ENCODE measurements around the gene DCTN2. TPM values are rescaled to one million over a fixed set of nuclear protein-coding genes. Genes with fewer than 3 reads are reported as not detected.
A peak's percentile ranks its signal among the peaks of the same experiment; 100 is the strongest.

DCTN2 gene
- total RNA-seq, 1 experiment from 2014 or later: 129 TPM

DNA sequence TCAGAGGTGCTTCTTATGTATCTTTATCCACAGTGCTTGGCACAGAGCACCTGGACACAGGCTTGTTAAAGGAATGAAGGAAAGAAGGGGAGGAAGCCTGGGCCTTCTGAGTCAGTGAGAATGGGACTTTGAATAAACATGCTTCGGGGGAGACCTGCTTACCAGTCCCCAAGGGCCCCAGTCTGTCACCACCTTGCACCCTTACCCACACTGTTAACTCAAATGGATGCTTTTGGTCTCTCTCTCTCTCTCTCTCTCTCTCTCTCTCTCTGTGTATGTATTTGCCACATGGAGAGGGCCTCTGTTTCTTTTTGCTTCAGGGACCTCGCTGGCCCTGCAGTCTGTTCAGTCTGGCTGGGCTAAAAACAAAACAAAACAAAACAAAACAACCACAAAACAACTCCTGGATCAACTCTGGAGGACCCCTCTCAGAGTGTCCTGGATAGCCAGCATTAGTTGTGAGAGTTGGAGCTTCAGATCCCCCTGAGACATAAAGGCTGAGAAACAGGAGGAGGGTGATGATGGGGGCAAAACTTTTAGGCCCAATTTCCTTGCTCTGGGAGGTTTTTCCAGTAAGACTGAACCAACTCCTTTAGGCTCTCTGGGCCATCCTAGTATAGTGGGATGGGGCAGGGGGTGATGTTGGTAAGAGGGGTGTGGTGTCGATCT lies 4.8 kb upstream of the DCTN2 start:
- no TSS peak for BruUV-seq (replicated peaks)
- POLR2A ChIA-PET (ENCODE audit: low non-redundant PET): no interaction called here

DNA sequence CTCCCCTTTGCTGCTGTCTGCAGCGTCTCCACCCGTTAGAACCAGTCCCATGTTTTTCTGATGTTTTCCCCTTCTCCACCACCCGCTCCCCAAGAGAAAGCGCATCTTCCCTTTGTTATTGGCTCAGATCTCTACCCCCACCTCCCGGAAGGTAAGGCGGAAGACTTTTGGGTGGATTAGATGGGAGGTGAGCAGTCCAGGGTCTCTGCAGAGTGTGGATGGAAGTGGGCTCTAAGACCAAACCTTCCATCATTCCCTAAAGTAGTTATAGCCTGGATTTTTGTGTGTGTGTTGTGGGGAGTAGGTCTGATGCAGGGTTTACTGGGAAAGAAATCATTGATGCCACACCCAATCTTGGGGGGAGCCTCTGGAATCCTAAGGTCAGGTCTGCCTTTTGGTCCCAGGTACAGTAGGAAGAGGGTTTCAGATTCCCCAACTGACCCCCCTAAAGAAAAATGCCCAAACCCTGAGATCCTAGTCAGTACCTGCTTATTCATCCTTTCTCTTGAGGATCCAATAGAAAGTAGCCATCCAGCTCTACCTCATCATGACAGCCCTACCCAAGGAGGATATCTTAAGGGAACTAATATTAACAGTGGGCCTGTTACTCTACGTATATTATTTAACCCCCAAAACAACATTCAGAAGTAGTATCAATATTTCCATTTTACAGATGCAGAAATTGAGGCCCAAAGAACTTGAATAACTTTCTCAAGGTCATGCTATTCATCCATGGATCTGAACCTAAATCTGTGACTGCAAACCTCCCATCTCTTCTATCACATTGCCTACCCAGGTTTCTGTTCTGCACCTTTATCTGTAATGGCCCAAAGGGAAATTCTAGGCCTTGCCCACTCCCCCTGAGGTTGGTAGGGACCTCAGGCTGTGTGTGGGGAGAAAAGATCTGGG lies 3.9 kb upstream of the DCTN2 start:
- no peaks in the 10 kb centered on the region for H3K9me3 ChIP-seq (ENCODE audit: low read depth, low read length, poor library complexity, severe bottlenecking)
- BruUV-seq (replicated peaks): no TSS peak
- TF ChIP-seq EZH2 (IDR thresholded peaks at IDR 0.05; ENCODE audit: borderline replicate concordance, low read depth, low read length, poor library complexity, severe bottlenecking): no peak
- TF ChIP-seq, protein P1, sequence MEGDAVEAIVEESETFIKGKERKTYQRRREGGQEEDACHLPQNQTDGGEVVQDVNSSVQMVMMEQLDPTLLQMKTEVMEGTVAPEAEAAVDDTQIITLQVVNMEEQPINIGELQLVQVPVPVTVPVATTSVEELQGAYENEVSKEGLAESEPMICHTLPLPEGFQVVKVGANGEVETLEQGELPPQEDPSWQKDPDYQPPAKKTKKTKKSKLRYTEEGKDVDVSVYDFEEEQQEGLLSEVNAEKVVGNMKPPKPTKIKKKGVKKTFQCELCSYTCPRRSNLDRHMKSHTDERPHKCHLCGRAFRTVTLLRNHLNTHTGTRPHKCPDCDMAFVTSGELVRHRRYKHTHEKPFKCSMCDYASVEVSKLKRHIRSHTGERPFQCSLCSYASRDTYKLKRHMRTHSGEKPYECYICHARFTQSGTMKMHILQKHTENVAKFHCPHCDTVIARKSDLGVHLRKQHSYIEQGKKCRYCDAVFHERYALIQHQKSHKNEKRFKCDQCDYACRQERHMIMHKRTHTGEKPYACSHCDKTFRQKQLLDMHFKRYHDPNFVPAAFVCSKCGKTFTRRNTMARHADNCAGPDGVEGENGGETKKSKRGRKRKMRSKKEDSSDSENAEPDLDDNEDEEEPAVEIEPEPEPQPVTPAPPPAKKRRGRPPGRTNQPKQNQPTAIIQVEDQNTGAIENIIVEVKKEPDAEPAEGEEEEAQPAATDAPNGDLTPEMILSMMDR (conservative IDR thresholded peaks at IDR 0.05; ENCODE audit: low read depth, low read length): no peak
- H3K4me3 ChIP-seq (ENCODE audit: low read depth, low read length, poor library complexity, severe bottlenecking): peak overlapping the region; percentile 57
- ChIA-PET CTCF (no interaction called here), POLR2A (ENCODE audit: low non-redundant PET) (no interaction called here)
- no peak for DNase-seq (ENCODE audit: low spot score)
- no peaks in the 10 kb centered on the region for H3K36me3 ChIP-seq (ENCODE audit: insufficient read depth, low read length, poor library complexity, severe bottlenecking)
- H3K4me1 ChIP-seq (ENCODE audit: insufficient read depth, low read length, poor library complexity, severe bottlenecking): peaks cover 15% of the 10 kb centered on the region
- H3K27ac ChIP-seq (ENCODE audit: low read depth, low read length, poor library complexity, severe bottlenecking): no peak overlapping the region
- intact Hi-C loops (cut with micrococcal nuclease; ENCODE audit: unreplicated experiment): no loop called here
- H3K27me3 ChIP-seq (replicated peaks; ENCODE audit: insufficient read depth, low read depth, low read length, poor library complexity): no peaks in the 10 kb centered on the region

More for the DNA sequence above, 4.8 kb upstream of the DCTN2 start:
- Histone ChIP-seq H3K36me3 (ENCODE audit: insufficient read depth, low read length, poor library complexity, severe bottlenecking) (no peaks in the 10 kb centered on the region), H3K9me3 (ENCODE audit: low read depth, low read length, poor library complexity, severe bottlenecking) (no peaks in the 10 kb centered on the region), H3K4me3 (ENCODE audit: low read depth, low read length, poor library complexity, severe bottlenecking) (no peak overlapping the region), H3K27me3 (replicated peaks; ENCODE audit: insufficient read depth, low read depth, low read length, poor library complexity) (no peaks in the 10 kb centered on the region), H3K4me1 (ENCODE audit: insufficient read depth, low read length, poor library complexity, severe bottlenecking) (peaks cover 11% of the 10 kb centered on the region), H3K27ac (ENCODE audit: low read depth, low read length, poor library complexity, severe bottlenecking) (no peak overlapping the region)
- DNase-seq (ENCODE audit: low spot score): no peak
- intact Hi-C loops (cut with micrococcal nuclease; ENCODE audit: unreplicated experiment): no loop called here
- CTCF ChIA-PET: no interaction called here
- TF ChIP-seq, protein P1 (conservative IDR thresholded peaks at IDR 0.05; ENCODE audit: low read depth, low read length): no peak
- no peak for TF ChIP-seq EZH2 (IDR thresholded peaks at IDR 0.05; ENCODE audit: borderline replicate concordance, low read depth, low read length, poor library complexity, severe bottlenecking)

DNA sequence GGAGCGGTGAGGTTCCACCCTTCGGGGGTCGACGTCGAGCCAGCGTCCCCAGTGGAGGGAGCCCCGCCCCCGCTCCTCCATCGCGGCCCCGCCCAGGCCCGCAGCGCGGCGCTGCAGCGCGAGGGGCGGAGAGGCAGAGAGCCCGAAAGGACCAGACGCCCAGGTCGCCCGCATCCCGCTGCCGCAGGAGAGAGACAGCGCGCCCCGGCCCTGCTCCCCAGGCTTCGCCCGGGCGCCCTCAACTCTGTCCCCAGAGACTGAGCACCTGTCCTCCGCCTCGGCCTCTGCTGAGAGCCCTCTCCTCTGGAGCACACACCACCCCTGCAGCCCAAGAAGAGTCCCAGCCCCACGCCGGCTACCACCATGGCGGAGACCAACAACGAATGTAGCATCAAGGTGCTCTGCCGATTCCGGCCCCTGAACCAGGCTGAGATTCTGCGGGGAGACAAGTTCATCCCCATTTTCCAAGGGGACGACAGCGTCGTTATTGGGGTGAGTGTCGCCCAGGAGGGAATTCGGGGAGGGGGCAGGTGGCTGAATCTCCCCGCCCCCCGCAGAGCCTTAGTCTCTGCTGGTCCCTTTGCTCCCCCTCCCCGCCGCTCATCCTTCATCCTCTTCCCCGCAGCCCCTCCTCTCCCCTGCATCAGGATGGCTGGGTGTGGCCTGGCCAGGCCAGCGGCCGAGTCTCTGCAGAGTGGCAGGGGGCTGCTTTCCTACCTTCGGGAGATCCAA lies 3.1 kb upstream of the DCTN2 start, which contains the start of gene KIF5A:
KIF5A (plus strand) TSS at position 136 of the 732 bp plus-strand sequence; CDS start at position 364, 228 bp downstream.
- CTCF ChIA-PET: no interaction called here
- Histone ChIP-seq H3K4me1 (ENCODE audit: insufficient read depth, low read length, poor library complexity, severe bottlenecking) (peaks cover 23% of the 10 kb centered on the region), H3K36me3 (ENCODE audit: insufficient read depth, low read length, poor library complexity, severe bottlenecking) (no peaks in the 10 kb centered on the region), H3K9me3 (ENCODE audit: low read depth, low read length, poor library complexity, severe bottlenecking) (no peaks in the 10 kb centered on the region), H3K27ac (ENCODE audit: low read depth, low read length, poor library complexity, severe bottlenecking) (no peak within 1 kb of the TSS), H3K4me3 (ENCODE audit: low read depth, low read length, poor library complexity, severe bottlenecking) (peak within 1 kb of the TSS; percentile 57), H3K27me3 (replicated peaks; ENCODE audit: insufficient read depth, low read depth, low read length, poor library complexity) (no peaks in the 10 kb centered on the region)
- DNase-seq (ENCODE audit: low spot score): peak; percentile 63
- POLR2A ChIA-PET (ENCODE audit: low non-redundant PET): no interaction called here
- BruUV-seq (replicated peaks): no TSS peak
- TF ChIP-seq, protein P1 (conservative IDR thresholded peaks at IDR 0.05; ENCODE audit: low read depth, low read length): no peak
- TF ChIP-seq EZH2 (IDR thresholded peaks at IDR 0.05; ENCODE audit: borderline replicate concordance, low read depth, low read length, poor library complexity, severe bottlenecking): no peak
- intact Hi-C loops (cut with micrococcal nuclease; ENCODE audit: unreplicated experiment): no loop called here

Measured in A673 (cell line).